Measurements from ENCODE around the gene SLC25A20.
"Not testable (repeated sequence)": the region's sequence is repeated elsewhere in the genome, so short reads cannot be mapped to it uniquely, and the experiment has no call there.

SLC25A20 gene

GRCh38 chr3:48845170-48845569 is 53.5 kb downstream of the SLC25A20 start:
- DNase-seq (ENCODE audit: low spot score): no peak

GRCh38 chr3:48837163-48837562 is 61.5 kb downstream of the SLC25A20 start:
- no peak for DNase-seq (ENCODE audit: low spot score)

- DNase-seq (ENCODE audit: low spot score): no peak
Measured at GRCh38 chr3:48835650-48836366, 62.9 kb downstream of the SLC25A20 start.

- DNase-seq (ENCODE audit: low spot score): no peak
Measured at GRCh38 chr3:48832684-48833083, 66.0 kb downstream of the SLC25A20 start.

- no peak for DNase-seq (ENCODE audit: low spot score)
Measured at GRCh38 chr3:48830715-48831114, 68.0 kb downstream of the SLC25A20 start.

- DNase-seq (ENCODE audit: low spot score): not testable (repeated sequence)
Measured at GRCh38 chr3:48829525-48829924, 69.2 kb downstream of the SLC25A20 start.

GRCh38 chr3:48827874-48828273 is 70.8 kb downstream of the SLC25A20 start:
- DNase-seq (ENCODE audit: low spot score): not testable (repeated sequence)

GRCh38 chr3:48826451-48826850 is 72.2 kb downstream of the SLC25A20 start:
- no peak for DNase-seq (ENCODE audit: low spot score)

- no peak for DNase-seq (ENCODE audit: low spot score)
Measured at GRCh38 chr3:48820612-48821324, 77.9 kb downstream of the SLC25A20 start.

GRCh38 chr3:48819234-48820221 is 79.2 kb downstream of the SLC25A20 start:
- no peak for DNase-seq (ENCODE audit: low spot score)

- DNase-seq (ENCODE audit: low spot score): no peak
Measured at GRCh38 chr3:48811524-48811923, 87.2 kb downstream of the SLC25A20 start.
